GM18867 (cell line): ENCODE data around the gene SEMA6C.
"Not testable (repeated sequence)": the region's sequence is repeated elsewhere in the genome, so short reads cannot be mapped to it uniquely, and the experiment has no call there.

Source experiments
- ATAC-seq: cut with Tn5 transposase; IDR thresholded peaks from one replicate; pipeline ENCODE4 v1.9.1; 2021; ENCODE audit warnings: mild to moderate bottlenecking, moderate library complexity; ENCODE audit not compliant: unreplicated experiment

Gene SEMA6C

GRCh38 chr1:151132335-151133017, 14.0 kb downstream of the SEMA6C start:
- no peak for ATAC-seq

DNA sequence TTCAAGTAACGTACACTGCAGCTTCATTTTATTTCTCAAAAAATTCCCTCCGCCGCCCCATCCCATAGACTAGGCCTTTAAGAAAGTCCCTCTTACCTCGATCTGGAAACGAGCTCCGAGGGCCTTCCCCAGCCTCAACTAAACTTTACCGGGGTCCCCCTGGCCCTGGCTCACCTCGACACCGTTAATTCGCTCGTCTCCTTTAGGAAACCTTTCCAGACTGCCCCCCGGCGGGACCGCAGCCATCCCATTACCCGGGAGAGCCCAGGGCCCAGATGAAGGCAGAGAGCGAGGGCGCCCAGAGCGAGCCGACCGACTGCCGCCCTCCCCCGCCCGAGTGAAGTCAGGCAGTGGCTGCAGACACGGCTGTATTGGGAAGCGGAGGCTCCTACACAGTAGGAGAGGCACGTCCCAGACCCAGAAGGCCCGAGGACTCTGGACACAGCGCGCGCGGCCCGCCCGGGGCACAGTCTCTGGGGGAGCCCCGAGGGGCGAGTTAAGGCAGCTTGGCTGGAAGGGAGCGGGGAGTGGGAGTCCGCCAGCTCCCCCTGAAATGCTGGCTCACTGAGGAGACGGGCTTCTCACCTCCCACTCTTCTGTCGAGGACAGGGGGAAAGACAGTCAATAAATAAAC, 14.6 kb downstream of the SEMA6C start:
- ATAC-seq: no peak

DNA sequence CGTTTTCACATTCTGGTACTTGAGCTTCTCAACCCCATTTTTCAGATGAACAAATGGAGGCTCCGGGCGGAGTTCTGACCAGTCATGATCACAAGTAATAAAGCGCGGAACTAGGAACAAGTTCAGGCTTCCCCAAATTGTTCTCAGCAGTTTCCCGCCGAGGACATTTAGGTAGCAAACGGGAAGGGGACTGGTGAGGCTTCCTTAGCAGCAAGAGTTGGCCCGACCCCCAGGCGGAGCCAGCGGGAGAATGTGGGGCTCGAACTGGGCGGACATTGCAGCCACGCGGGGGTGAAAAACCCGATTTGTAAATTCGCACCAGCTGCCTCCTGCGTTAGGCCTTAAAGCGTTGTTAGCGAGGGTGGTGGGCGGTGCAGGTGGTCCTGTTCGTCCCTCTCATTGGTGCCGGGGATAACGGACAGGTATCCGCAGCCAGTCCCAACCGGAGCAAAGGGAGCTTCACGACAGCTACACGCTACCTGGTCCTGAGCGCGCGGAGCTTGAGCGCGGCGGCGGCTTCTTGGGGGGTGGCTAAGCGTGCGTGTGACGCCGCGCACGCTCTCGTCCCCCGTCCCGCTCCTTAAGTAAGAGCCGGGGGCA, 15.3 kb downstream of the SEMA6C start:
- ATAC-seq: no peak

DNA sequence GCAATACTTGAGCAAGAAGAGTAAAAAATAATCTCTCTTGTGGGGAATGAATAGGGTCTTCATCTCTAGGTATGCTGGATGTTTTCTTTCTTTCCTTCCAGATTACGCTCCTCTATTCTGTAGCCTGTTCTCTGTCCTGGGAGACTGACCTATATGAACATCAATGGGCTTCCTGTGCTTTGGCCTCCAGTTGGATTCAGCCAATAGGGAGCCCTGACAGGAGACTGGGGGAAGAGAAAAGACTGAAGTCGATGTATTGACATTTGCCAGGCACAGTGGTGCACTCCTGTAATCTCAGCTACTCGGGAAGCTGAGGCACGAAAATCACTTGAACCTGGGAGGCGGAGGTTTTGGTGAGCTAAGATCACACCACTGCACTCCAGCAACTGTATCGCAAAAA, 17.6 kb downstream of the SEMA6C start:
- no peak for ATAC-seq

DNA sequence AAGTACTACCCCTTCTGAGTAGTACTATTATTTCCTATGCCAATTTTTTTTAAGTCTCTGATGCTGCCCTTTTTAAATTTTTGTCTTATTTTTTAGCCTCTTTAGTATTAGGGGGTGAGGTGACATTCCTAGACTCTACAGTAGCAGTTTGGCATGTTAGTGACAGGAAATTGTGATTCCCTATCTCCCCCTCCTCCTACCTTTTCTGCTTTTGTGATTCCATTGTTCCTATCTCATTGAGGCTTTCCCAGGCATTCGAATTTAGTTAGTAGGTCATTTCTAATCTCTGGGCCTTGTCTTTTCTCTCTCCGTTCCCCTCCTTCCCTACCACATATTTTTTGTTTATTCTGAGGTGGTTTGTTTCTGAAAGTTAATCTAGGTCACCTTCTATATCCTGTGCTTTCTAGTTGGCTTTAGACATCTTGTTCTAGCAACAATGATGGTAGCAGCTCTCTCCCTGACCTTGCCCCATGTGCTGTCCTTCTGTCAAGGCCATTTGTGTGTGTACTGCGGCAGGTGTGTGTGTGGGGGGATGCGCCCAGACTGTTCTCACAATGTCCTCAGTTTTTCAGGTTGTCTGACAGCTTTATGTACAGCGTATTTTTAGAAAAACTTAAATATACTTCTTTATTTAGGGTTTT, 21.5 kb downstream of the SEMA6C start:
- no peak for ATAC-seq

GRCh38 chr1:151113877-151114276, 32.6 kb downstream of the SEMA6C start:
- ATAC-seq: no peak

DNA sequence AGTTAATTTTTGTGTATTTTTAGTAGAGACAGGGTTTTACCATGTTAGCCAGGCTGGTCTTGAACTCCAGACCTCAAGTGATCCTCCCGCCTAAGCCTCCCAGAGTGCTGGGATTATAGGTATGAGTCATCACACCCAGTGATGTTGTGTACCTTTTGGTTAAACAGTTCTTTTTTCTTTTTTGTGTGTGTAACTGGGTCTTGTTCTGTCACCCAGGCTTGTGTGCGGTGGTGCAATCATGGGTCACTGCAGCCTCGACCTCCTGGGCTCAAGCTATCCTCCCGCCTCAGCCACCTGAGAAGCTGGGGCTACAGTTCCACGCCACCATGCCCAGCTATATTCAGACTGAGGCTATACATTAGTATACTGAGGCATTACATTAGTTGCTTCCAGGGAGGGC, 38.1 kb downstream of the SEMA6C start:
- no peak for ATAC-seq

GRCh38 chr1:151106894-151107293, 39.5 kb downstream of the SEMA6C start:
- ATAC-seq: no peak

DNA sequence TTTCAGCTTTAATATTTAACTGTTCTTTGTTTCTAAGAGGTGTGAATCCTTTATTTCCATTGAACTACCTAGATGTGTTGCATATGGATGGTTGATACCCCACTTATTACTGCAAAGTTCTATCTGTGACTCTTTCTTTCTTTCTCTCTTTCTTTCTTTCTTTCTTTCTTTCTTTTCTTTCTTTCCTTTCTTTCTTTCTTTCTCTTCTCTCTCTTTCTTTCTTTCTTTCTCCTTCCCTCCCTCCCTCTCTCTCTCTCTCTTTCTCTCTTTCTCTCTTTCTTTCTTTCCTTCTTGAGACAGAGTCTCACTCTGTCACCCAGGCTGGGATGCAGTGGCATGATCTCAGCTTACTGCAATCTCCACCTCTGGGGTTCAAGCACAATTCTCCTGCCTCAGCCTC, 41.8 kb downstream of the SEMA6C start:
- no peak for ATAC-seq

DNA sequence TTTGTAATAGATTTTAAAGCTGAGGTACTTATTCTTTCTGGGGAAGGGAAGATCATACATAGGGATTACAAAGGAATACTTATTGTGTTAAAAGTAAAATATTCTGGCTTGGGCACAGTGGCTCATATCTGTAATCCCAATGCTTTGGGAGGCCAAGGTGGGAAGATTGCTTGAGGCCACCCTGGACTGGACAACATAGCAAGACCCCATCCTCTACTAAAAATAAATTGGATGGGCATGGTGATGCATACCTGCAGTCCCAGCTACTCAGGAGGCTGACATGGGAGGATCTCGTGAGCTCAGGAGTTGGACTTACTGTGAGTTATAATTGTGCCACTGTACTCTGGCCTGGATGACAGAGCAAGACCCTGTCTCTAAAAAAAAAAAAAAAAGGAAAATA, 48.3 kb downstream of the SEMA6C start:
- no peak for ATAC-seq

- ATAC-seq: not testable (repeated sequence)
Measured at GRCh38 chr1:151097426-151097825, 49.0 kb downstream of the SEMA6C start.

DNA sequence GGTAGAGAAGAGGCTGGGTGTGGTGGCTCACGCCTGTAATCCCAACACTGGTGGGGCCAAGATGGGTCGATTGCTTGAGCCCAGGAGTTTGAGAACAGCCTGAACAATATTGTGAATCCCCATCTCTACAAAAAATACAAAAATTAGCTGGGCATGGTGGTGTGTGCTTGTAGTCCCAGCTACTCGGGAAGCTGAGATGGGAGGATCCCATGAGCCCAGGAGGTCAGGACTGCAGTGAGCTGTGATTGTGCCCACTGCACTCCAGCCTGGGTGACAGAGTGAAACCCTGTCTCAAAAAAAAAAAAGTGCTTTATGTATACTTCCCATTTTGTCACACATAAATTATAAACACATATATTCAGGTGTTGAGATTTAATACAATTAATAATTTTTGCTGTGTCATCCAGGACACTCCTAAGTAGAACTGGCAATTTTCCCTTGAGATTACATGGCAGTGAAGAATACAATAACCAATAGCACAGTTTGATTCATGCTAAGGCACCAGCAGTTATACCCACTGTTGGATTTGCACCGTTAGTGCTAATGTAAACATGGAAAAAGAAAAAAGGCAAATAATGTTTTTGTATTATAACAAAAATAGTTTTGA, 60.4 kb downstream of the SEMA6C start:
- ATAC-seq: no peak
